GM18519 (cell line): ENCODE results near the gene CCDC194.
"Not testable (repeated sequence)": the region's sequence is repeated elsewhere in the genome, so short reads cannot be mapped to it uniquely, and the experiment has no call there.

Experiments used
- ATAC-seq: cut with Tn5 transposase; IDR thresholded peaks from one replicate; pipeline ENCODE4 v1.9.1; 2021; ENCODE audit warnings: mild to moderate bottlenecking, moderate library complexity; ENCODE audit not compliant: unreplicated experiment, low FRiP score

CCDC194 gene

GRCh38 chr19:17378271-17378670 is 15.7 kb downstream of the CCDC194 start:
- no peak for ATAC-seq

- ATAC-seq, result no peak
Observed at GRCh38 chr19:17376935-17377600, 16.9 kb downstream of the CCDC194 start, which contains the start of gene PLVAP. PLVAP (minus strand) TSS chr19:17377342; CDS start chr19:17377288, 54 bp downstream.

GRCh38 chr19:17370026-17370587 is 23.9 kb downstream of the CCDC194 start:
- ATAC-seq, result peak; percentile 87

- no peak for ATAC-seq
Observed at GRCh38 chr19:17365361-17365760, 28.6 kb downstream of the CCDC194 start.

- not testable (repeated sequence) for ATAC-seq
Observed at GRCh38 chr19:17363852-17364605, 30.0 kb downstream of the CCDC194 start.

GRCh38 chr19:17359905-17360800 is 33.8 kb downstream of the CCDC194 start:
- ATAC-seq, result no peak

- no peak for ATAC-seq
Observed at GRCh38 chr19:17358395-17358794, 35.6 kb downstream of the CCDC194 start.

GRCh38 chr19:17357724-17358123 is 36.3 kb downstream of the CCDC194 start:
- no peak for ATAC-seq

- ATAC-seq, result no peak
Observed at GRCh38 chr19:17357078-17357666, 36.8 kb downstream of the CCDC194 start.

GRCh38 chr19:17353386-17353785 is 40.6 kb downstream of the CCDC194 start:
- no peak for ATAC-seq

GRCh38 chr19:17352608-17353280 is 41.3 kb downstream of the CCDC194 start:
- ATAC-seq, result no peak

- no peak for ATAC-seq
Observed at GRCh38 chr19:17351815-17352435, 42.1 kb downstream of the CCDC194 start.

GRCh38 chr19:17348700-17349099 is 45.3 kb downstream of the CCDC194 start:
- ATAC-seq, result no peak

- no peak for ATAC-seq
Observed at GRCh38 chr19:17347877-17348276, 46.1 kb downstream of the CCDC194 start.

- no peak for ATAC-seq
Observed at GRCh38 chr19:17347361-17347760, 46.6 kb downstream of the CCDC194 start.

- no peak for ATAC-seq
Observed at GRCh38 chr19:17346109-17346671, 47.8 kb downstream of the CCDC194 start.

- no peak for ATAC-seq
Observed at GRCh38 chr19:17341845-17342244, 52.2 kb downstream of the CCDC194 start.

- ATAC-seq, result no peak
Observed at GRCh38 chr19:17341386-17341785, 52.6 kb downstream of the CCDC194 start.

- ATAC-seq, result no peak
Observed at GRCh38 chr19:17340871-17341357, 53.1 kb downstream of the CCDC194 start.
